ENCODE data around the gene MTR. TPM values are rescaled to one million over a fixed set of nuclear protein-coding genes. Genes with fewer than 3 reads are reported as not detected.

The MTR gene
- total RNA-seq, 1 experiment from 2014 or later: 27.5 TPM

GRCh38 chr1:236872075-236872666 is 77.1 kb downstream of the MTR start:
- CTCF ChIA-PET: no interaction called here
- H3K4me3 Mint-ChIP-seq: no peak overlapping the region
- DNase-seq (ENCODE audit: low spot score) (no peak), ATAC-seq (no peak)
- no peaks in the 10 kb centered on the region; the same call in 1 of the 2 replicates for H3K9me3 Mint-ChIP-seq
- TF ChIP-seq ATF1 (CRISPR knock-in tag; IDR thresholded peaks at IDR 0.05): no peak
- peaks cover 22% of the 10 kb centered on the region for H3K36me3 Mint-ChIP-seq
- H3K4me1 Mint-ChIP-seq: peaks cover 2% of the 10 kb centered on the region; the same call in 1 of the 2 replicates
- POLR2A ChIA-PET: no interaction called here
- H3K27ac Mint-ChIP-seq: no peak overlapping the region
- no peaks in the 10 kb centered on the region for H3K27me3 Mint-ChIP-seq (ENCODE audit: low read depth)

GRCh38 chr1:236875975-236876374 is 80.9 kb downstream of the MTR start:
- ChIA-PET CTCF (no interaction called here), POLR2A (no interaction called here)
- ATAC-seq: no peak
- DNase-seq (ENCODE audit: low spot score): no peak
- H3K27me3 Mint-ChIP-seq (ENCODE audit: low read depth): no peaks in the 10 kb centered on the region
- peaks cover 2% of the 10 kb centered on the region; the same call in 1 of the 2 replicates for H3K4me1 Mint-ChIP-seq
- TF ChIP-seq ATF2 (CRISPR knock-in tag; IDR thresholded peaks at IDR 0.05; ENCODE audit: borderline replicate concordance, low read depth): no peak
- H3K9me3 Mint-ChIP-seq: no peaks in the 10 kb centered on the region
- H3K27ac Mint-ChIP-seq: no peak overlapping the region
- H3K36me3 Mint-ChIP-seq: peaks cover 21% of the 10 kb centered on the region
- H3K4me3 Mint-ChIP-seq: no peak overlapping the region

- Mint-ChIP-seq H3K36me3 (peaks cover 21% of the 10 kb centered on the region), H3K27me3 (ENCODE audit: low read depth) (no peaks in the 10 kb centered on the region), H3K27ac (no peak overlapping the region), H3K4me3 (no peak overlapping the region), H3K9me3 (no peaks in the 10 kb centered on the region), H3K4me1 (no peaks in the 10 kb centered on the region)
- TF ChIP-seq NR3C1 (CRISPR knock-in tag; conservative IDR thresholded peaks at IDR 0.05; ENCODE audit: low read depth) (no peak), ZNF232 (CRISPR knock-in tag; IDR thresholded peaks at IDR 0.05) (no peak), SP1 (CRISPR knock-in tag; conservative IDR thresholded peaks at IDR 0.05) (no peak), TCF7 (CRISPR knock-in tag; IDR thresholded peaks at IDR 0.05; ENCODE audit: low read depth) (no peak), JUN (CRISPR knock-in tag; IDR thresholded peaks at IDR 0.05) (no peak), NR2C2 (CRISPR knock-in tag; IDR thresholded peaks at IDR 0.05) (no peak), FOXJ3 (CRISPR knock-in tag; IDR thresholded peaks at IDR 0.05; ENCODE audit: borderline replicate concordance) (no peak), CBFB (CRISPR knock-in tag; IDR thresholded peaks at IDR 0.05; ENCODE audit: low read depth) (no peak), OVOL2 (CRISPR knock-in tag; IDR thresholded peaks at IDR 0.05; ENCODE audit: borderline replicate concordance) (no peak), NR1H2 (CRISPR knock-in tag; IDR thresholded peaks at IDR 0.05) (no peak), CREM (CRISPR knock-in tag; IDR thresholded peaks at IDR 0.05) (no peak), NFE2L1 (CRISPR knock-in tag; IDR thresholded peaks at IDR 0.05) (no peak), ZNF219 (CRISPR knock-in tag; IDR thresholded peaks at IDR 0.05; ENCODE audit: borderline replicate concordance) (no peak)
- TF ChIP-seq, protein P1, sequence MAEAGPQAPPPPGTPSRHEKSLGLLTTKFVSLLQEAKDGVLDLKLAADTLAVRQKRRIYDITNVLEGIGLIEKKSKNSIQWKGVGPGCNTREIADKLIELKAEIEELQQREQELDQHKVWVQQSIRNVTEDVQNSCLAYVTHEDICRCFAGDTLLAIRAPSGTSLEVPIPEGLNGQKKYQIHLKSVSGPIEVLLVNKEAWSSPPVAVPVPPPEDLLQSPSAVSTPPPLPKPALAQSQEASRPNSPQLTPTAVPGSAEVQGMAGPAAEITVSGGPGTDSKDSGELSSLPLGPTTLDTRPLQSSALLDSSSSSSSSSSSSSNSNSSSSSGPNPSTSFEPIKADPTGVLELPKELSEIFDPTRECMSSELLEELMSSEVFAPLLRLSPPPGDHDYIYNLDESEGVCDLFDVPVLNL (CRISPR knock-in tag; IDR thresholded peaks at IDR 0.05; ENCODE audit: borderline replicate concordance, low read depth): no peak
- TF ChIP-seq, protein P2, sequence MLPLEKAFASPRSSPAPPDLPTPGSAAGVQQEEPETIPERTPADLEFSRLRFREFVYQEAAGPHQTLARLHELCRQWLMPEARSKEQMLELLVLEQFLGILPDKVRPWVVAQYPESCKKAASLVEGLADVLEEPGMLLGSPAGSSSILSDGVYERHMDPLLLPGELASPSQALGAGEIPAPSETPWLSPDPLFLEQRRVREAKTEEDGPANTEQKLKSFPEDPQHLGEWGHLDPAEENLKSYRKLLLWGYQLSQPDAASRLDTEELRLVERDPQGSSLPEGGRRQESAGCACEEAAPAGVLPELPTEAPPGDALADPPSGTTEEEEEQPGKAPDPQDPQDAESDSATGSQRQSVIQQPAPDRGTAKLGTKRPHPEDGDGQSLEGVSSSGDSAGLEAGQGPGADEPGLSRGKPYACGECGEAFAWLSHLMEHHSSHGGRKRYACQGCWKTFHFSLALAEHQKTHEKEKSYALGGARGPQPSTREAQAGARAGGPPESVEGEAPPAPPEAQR (CRISPR knock-in tag; IDR thresholded peaks at IDR 0.05): no peak
- TF ChIP-seq, protein P3, sequence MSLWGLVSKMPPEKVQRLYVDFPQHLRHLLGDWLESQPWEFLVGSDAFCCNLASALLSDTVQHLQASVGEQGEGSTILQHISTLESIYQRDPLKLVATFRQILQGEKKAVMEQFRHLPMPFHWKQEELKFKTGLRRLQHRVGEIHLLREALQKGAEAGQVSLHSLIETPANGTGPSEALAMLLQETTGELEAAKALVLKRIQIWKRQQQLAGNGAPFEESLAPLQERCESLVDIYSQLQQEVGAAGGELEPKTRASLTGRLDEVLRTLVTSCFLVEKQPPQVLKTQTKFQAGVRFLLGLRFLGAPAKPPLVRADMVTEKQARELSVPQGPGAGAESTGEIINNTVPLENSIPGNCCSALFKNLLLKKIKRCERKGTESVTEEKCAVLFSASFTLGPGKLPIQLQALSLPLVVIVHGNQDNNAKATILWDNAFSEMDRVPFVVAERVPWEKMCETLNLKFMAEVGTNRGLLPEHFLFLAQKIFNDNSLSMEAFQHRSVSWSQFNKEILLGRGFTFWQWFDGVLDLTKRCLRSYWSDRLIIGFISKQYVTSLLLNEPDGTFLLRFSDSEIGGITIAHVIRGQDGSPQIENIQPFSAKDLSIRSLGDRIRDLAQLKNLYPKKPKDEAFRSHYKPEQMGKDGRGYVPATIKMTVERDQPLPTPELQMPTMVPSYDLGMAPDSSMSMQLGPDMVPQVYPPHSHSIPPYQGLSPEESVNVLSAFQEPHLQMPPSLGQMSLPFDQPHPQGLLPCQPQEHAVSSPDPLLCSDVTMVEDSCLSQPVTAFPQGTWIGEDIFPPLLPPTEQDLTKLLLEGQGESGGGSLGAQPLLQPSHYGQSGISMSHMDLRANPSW (CRISPR knock-in tag; conservative IDR thresholded peaks at IDR 0.05; ENCODE audit: low read depth): no peak
- TF ChIP-seq, protein P4, sequence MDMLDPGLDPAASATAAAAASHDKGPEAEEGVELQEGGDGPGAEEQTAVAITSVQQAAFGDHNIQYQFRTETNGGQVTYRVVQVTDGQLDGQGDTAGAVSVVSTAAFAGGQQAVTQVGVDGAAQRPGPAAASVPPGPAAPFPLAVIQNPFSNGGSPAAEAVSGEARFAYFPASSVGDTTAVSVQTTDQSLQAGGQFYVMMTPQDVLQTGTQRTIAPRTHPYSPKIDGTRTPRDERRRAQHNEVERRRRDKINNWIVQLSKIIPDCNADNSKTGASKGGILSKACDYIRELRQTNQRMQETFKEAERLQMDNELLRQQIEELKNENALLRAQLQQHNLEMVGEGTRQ (CRISPR knock-in tag; IDR thresholded peaks at IDR 0.05): no peak
- TF ChIP-seq, protein P5, sequence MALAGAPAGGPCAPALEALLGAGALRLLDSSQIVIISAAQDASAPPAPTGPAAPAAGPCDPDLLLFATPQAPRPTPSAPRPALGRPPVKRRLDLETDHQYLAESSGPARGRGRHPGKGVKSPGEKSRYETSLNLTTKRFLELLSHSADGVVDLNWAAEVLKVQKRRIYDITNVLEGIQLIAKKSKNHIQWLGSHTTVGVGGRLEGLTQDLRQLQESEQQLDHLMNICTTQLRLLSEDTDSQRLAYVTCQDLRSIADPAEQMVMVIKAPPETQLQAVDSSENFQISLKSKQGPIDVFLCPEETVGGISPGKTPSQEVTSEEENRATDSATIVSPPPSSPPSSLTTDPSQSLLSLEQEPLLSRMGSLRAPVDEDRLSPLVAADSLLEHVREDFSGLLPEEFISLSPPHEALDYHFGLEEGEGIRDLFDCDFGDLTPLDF (CRISPR knock-in tag; IDR thresholded peaks at IDR 0.05): no peak
- TF ChIP-seq, protein P6, sequence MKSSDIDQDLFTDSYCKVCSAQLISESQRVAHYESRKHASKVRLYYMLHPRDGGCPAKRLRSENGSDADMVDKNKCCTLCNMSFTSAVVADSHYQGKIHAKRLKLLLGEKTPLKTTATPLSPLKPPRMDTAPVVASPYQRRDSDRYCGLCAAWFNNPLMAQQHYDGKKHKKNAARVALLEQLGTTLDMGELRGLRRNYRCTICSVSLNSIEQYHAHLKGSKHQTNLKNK (CRISPR knock-in tag; IDR thresholded peaks at IDR 0.05): no peak
- DNase-seq (ENCODE audit: low spot score) (no peak), ATAC-seq (no peak)
- POLR2A ChIA-PET: no interaction called here
- CTCF ChIA-PET: interaction anchor here (0.6 kb wide), 1 partner anchor 154 kb away, joined by 4 read pairs; no protein-coding TSS in a partner anchor
Measured at GRCh38 chr1:236877661-236878060, 82.6 kb downstream of the MTR start.

Data from WTC11 (cell line).